HepG2 (cell line): Measurements from ENCODE around the gene MZT2A.
"Not testable (repeated sequence)": the region's sequence is repeated elsewhere in the genome, so short reads cannot be mapped to it uniquely, and the experiment has no call there.

Experiments used
- MXI1 ChIP-seq: IDR thresholded peaks from 3 replicates; pipeline ENCODE4 v1.6.1; 2012; ENCODE audit warnings: low read depth, low read length, inconsistent platforms, borderline replicate concordance
- ZBTB8A ChIP-seq: sonication (generic); formaldehyde crosslinking; IDR thresholded peaks from 2 replicates; pipeline ENCODE4 v1.4.0; 2020; ENCODE audit warnings: mild to moderate bottlenecking, low read depth, missing genetic modification reagents, borderline replicate concordance
- ZNF672 ChIP-seq: sonication (generic); formaldehyde crosslinking; IDR thresholded peaks from 2 replicates; pipeline ENCODE4 v1.8.1; 2022; ENCODE audit warnings: missing genetic modification reagents
- ZNF790 ChIP-seq: sonication (generic); formaldehyde crosslinking; IDR thresholded peaks from 2 replicates; pipeline ENCODE4 v1.8.0; 2022; ENCODE audit warnings: missing genetic modification reagents, mild to moderate bottlenecking, borderline replicate concordance
- TF ChIP-seq, protein P1 (sequence below), 2 experiments: IDR thresholded peaks; 2 replicates each; pipeline ENCODE4 v1.6.1; 2011 to 2012; ENCODE audit warnings: low read length in 2 of 2, borderline replicate concordance in 1 of 2, low read depth in 1 of 2, mild to moderate bottlenecking in 1 of 2, moderate library complexity in 1 of 2

DNA sequence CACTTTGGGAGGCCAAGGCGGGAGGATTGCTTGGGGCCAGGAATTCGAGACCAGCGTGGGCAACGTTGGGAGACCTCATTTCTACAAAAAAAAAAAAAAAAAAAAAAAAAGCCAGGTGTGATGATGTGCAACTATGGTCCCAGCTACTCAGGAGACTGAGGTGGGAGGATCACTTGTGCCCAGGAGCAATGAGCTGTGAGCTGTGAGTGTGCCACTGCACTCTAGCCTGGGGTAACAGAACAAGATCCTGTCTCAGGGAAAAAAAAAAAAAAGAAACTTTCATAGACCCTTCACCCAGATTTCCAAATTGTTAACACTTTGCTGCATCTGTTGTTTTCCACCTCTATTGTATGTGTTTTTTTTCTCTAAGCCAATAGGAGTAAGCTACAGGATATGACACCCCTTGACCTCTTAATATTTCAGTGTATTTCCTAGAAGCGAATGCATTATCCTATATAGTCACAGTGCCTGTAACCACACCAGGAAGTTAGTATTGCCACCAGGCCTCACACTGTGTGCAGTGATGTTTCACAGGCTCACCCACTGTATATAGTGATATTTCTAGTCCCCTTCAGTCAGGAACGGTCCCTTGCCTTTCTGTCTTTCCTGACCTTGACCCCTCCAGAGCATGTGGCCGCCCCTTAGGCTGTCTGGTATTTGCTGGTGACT, 12.0 kb upstream of the MZT2A start:
- TF ChIP-seq ZNF790 (CRISPR knock-in tag); MXI1; ZBTB8A (CRISPR knock-in tag); ZNF672 (CRISPR knock-in tag): not testable (repeated sequence)
- TF ChIP-seq, protein P1, sequence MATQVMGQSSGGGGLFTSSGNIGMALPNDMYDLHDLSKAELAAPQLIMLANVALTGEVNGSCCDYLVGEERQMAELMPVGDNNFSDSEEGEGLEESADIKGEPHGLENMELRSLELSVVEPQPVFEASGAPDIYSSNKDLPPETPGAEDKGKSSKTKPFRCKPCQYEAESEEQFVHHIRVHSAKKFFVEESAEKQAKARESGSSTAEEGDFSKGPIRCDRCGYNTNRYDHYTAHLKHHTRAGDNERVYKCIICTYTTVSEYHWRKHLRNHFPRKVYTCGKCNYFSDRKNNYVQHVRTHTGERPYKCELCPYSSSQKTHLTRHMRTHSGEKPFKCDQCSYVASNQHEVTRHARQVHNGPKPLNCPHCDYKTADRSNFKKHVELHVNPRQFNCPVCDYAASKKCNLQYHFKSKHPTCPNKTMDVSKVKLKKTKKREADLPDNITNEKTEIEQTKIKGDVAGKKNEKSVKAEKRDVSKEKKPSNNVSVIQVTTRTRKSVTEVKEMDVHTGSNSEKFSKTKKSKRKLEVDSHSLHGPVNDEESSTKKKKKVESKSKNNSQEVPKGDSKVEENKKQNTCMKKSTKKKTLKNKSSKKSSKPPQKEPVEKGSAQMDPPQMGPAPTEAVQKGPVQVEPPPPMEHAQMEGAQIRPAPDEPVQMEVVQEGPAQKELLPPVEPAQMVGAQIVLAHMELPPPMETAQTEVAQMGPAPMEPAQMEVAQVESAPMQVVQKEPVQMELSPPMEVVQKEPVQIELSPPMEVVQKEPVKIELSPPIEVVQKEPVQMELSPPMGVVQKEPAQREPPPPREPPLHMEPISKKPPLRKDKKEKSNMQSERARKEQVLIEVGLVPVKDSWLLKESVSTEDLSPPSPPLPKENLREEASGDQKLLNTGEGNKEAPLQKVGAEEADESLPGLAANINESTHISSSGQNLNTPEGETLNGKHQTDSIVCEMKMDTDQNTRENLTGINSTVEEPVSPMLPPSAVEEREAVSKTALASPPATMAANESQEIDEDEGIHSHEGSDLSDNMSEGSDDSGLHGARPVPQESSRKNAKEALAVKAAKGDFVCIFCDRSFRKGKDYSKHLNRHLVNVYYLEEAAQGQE (IDR thresholded peaks at IDR 0.05; ENCODE audit: borderline replicate concordance in 1 of 2, low read depth in 1 of 2, low read length in 2 of 2), result not testable (repeated sequence)
